Measurements from ENCODE around the gene FAF1.

The FAF1 gene

DNA sequence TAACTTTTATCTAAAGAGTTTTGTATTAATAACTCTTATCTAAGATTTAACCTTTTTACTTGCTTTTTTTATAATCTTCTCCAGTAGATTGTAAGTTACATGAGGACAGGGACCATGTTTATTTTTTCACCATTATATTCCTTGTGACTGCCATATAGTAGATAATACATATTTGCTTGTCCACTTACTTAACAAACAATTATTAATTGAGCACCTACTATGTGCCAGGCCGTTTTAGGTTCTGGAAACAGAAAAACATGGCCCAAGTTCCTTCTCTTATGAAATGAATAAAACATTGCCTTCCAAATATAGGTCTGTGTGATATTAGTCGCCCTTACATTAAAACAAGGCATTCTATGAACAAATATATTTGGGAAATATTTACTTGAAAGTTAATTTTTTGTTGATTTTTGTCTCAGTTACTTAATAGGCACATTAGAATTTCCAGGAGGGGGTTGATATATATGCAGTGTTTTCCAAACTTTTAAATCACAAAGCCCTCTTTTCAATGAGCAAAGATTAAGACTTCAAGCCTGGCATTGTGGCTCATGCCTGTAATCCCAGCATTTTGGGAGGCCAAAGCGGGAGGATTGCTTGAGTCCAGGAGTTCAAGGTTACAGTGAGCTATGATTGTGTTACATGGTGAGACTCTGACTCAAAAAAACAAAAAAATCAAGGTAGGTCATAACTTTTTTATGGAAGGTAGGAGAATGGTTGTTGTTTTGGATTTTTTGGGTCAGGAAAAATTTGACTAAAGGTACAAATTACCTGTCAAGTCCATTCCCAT is 32.7 kb upstream of the FAF1 start:
- H3K4me3 ChIP-seq (ENCODE audit: low read depth, low read length), result no peak overlapping the region
- no peak overlapping the region for H3K27ac ChIP-seq (ENCODE audit: low read depth, low read length)
- H3K4me1 ChIP-seq (ENCODE audit: control insufficient read depth, insufficient read depth, low read length), result no peaks in the 10 kb centered on the region
- H3K27me3 ChIP-seq (ENCODE audit: control insufficient read depth, insufficient read depth, low read length), result no peaks in the 10 kb centered on the region
- no peaks in the 10 kb centered on the region for H3K36me3 ChIP-seq (ENCODE audit: control insufficient read depth, insufficient read depth, low read length)
- no peak overlapping the region for H3K9ac ChIP-seq (ENCODE audit: low read depth, low read length)
- no peaks in the 10 kb centered on the region for H3K9me3 ChIP-seq (ENCODE audit: control insufficient read depth, insufficient read depth, low read length)

DNA sequence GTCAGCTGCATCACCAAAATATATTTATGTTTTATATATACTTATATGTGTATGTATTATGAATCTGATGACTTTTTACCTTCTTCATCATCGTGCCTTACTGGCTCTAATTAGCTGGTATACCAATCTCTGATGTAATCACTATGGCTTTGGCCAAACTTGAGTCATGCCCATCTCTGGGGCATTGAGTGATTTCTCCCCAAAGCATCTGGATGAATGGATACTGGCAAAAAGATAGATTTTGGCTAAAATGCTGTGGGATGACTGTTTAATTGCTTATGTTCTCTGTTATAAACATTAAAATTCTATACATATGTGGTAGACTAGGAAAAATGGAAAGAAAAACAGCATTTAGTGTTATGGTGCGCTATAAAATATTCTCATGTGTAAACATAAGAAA is 29.6 kb upstream of the FAF1 start:
- H3K9me3 ChIP-seq (ENCODE audit: control insufficient read depth, insufficient read depth, low read length), result no peaks in the 10 kb centered on the region
- no peaks in the 10 kb centered on the region for H3K4me1 ChIP-seq (ENCODE audit: control insufficient read depth, insufficient read depth, low read length)
- peaks cover 5% of the 10 kb centered on the region for H3K27me3 ChIP-seq (ENCODE audit: control insufficient read depth, insufficient read depth, low read length)
- H3K4me3 ChIP-seq (ENCODE audit: low read depth, low read length), result no peak overlapping the region
- H3K36me3 ChIP-seq (ENCODE audit: control insufficient read depth, insufficient read depth, low read length), result no peaks in the 10 kb centered on the region
- no peak overlapping the region for H3K9ac ChIP-seq (ENCODE audit: low read depth, low read length)
- H3K27ac ChIP-seq (ENCODE audit: low read depth, low read length), result no peak overlapping the region

DNA sequence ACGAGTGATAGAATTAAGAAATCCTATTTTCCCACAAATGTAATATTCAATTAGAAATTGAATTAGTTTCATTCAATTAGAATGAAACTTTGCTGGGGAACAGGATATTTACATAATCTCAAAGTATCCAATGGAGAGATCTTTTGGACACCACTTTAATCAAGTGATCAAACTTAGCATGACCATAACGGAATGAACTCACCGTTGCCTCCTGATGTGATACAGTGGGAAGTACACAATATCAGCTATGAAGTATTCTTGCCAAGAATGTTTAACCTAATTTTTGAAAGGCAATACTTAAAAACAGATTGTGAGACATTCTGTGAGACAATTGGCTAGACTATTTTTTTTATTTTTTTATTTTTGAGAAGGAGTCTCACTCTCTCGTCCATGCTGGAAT is 26.6 kb upstream of the FAF1 start:
- H3K4me3 ChIP-seq (ENCODE audit: low read depth, low read length), result no peak overlapping the region
- no peaks in the 10 kb centered on the region for H3K36me3 ChIP-seq (ENCODE audit: control insufficient read depth, insufficient read depth, low read length)
- no peak overlapping the region for H3K9ac ChIP-seq (ENCODE audit: low read depth, low read length)
- H3K27ac ChIP-seq (ENCODE audit: low read depth, low read length), result no peak overlapping the region
- peaks cover 36% of the 10 kb centered on the region for H3K27me3 ChIP-seq (ENCODE audit: control insufficient read depth, insufficient read depth, low read length)
- no peaks in the 10 kb centered on the region for H3K4me1 ChIP-seq (ENCODE audit: control insufficient read depth, insufficient read depth, low read length)
- H3K9me3 ChIP-seq (ENCODE audit: control insufficient read depth, insufficient read depth, low read length), result no peaks in the 10 kb centered on the region

DNA sequence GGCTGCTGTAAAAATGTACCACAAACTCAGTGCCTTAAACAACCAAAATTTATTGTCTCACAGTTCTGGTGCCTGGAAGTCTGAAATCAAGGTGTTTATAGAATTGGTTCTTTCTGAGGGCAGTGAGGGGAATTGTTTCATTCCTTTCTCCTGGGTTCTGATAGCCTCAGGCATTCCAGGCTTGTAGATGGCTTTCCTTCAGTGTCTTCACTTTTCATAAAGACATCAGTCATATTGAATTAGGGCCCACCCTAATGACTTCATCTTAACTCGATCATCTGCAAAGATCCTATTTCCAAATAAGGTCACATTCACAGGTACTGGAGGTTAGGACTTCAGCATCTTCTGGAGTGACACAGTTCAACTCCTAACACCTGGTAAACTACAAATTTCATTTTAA is 25.0 kb upstream of the FAF1 start:
- Histone ChIP-seq H3K9ac (ENCODE audit: low read depth, low read length) (no peak overlapping the region), H3K9me3 (ENCODE audit: control insufficient read depth, insufficient read depth, low read length) (no peaks in the 10 kb centered on the region), H3K4me3 (ENCODE audit: low read depth, low read length) (no peak overlapping the region), H3K4me1 (ENCODE audit: control insufficient read depth, insufficient read depth, low read length) (no peaks in the 10 kb centered on the region), H3K36me3 (ENCODE audit: control insufficient read depth, insufficient read depth, low read length) (no peaks in the 10 kb centered on the region), H3K27ac (ENCODE audit: low read depth, low read length) (no peak overlapping the region), H3K27me3 (ENCODE audit: control insufficient read depth, insufficient read depth, low read length) (peaks cover 51% of the 10 kb centered on the region)

DNA sequence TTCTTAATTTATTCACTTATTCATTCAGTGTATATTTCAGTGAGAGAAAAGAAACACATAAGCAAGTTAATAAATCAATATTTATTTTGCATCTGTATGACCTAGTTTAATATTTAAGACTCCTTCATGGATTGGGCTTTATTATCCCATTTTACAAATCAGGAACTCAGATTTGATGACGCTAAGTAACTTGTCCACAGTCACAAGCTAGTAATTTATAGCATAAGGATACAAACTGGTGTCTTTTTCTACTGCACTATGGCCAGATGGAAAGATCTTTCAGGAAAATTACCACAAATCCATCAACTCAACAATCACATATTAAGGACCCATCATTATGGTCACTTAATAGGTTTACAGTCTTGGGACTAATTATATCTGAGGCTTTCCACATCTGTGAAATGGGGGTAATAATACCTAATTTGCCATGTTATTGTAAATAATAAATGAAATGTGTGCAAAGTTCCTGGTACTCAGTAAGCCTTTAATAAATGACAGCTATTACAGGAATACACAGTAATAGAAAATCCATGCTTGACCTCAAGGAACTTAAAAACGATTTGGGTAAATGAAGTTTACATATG is 23.2 kb upstream of the FAF1 start:
- no peak overlapping the region for H3K27ac ChIP-seq (ENCODE audit: low read depth, low read length)
- no peak overlapping the region for H3K9ac ChIP-seq (ENCODE audit: low read depth, low read length)
- H3K4me1 ChIP-seq (ENCODE audit: control insufficient read depth, insufficient read depth, low read length), result peaks cover 9% of the 10 kb centered on the region; the same call in 1 of the 2 replicates
- peaks cover 69% of the 10 kb centered on the region for H3K27me3 ChIP-seq (ENCODE audit: control insufficient read depth, insufficient read depth, low read length)
- H3K4me3 ChIP-seq (ENCODE audit: low read depth, low read length), result no peak overlapping the region
- H3K9me3 ChIP-seq (ENCODE audit: control insufficient read depth, insufficient read depth, low read length), result no peaks in the 10 kb centered on the region
- no peaks in the 10 kb centered on the region for H3K36me3 ChIP-seq (ENCODE audit: control insufficient read depth, insufficient read depth, low read length)

DNA sequence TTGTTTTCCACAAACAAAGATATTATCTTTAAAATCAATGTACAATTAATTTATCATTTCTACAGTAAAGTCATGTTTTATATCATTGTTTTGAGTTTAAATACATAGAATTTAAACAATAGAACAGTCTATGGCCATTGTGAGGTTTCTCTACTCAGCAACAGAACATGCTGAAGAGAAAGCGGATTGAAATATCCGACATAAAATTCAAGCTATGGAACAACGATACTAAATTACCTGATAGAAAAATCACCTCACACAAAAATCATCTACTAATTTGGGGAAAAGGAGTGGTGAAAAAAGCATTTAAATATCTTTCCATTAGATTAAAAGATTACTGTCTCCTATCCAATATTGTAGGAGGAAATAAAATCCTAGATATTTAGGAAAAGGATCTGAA is 22.5 kb upstream of the FAF1 start:
- H3K27me3 ChIP-seq (ENCODE audit: control insufficient read depth, insufficient read depth, low read length), result peaks cover 74% of the 10 kb centered on the region
- no peaks in the 10 kb centered on the region for H3K36me3 ChIP-seq (ENCODE audit: control insufficient read depth, insufficient read depth, low read length)
- no peak overlapping the region for H3K27ac ChIP-seq (ENCODE audit: low read depth, low read length)
- no peak overlapping the region for H3K4me3 ChIP-seq (ENCODE audit: low read depth, low read length)
- H3K4me1 ChIP-seq (ENCODE audit: control insufficient read depth, insufficient read depth, low read length), result peaks cover 10% of the 10 kb centered on the region; the same call in 1 of the 2 replicates
- H3K9me3 ChIP-seq (ENCODE audit: control insufficient read depth, insufficient read depth, low read length), result no peaks in the 10 kb centered on the region
- no peak overlapping the region for H3K9ac ChIP-seq (ENCODE audit: low read depth, low read length)

DNA sequence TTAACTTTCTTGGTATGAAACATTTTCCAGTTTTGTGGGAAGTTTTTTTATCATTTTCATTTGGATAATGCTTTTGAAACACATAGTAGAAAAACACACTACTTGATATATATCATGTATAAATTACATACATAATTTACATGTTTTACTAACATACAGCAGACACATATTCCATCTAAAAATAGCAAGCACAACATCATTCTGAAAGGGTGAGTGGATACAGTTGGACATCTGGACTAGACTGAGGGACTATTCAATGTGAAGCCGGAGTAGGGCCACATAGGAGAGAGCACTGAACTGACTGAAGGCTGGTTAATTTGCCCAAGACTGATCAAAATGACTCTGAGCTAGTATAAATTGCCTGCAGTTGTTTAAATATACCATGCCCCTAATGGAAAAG is 21.7 kb upstream of the FAF1 start:
- Histone ChIP-seq H3K4me3 (ENCODE audit: low read depth, low read length) (no peak overlapping the region), H3K9me3 (ENCODE audit: control insufficient read depth, insufficient read depth, low read length) (no peaks in the 10 kb centered on the region), H3K36me3 (ENCODE audit: control insufficient read depth, insufficient read depth, low read length) (no peaks in the 10 kb centered on the region), H3K4me1 (ENCODE audit: control insufficient read depth, insufficient read depth, low read length) (peaks cover 14% of the 10 kb centered on the region), H3K27me3 (ENCODE audit: control insufficient read depth, insufficient read depth, low read length) (peaks cover 83% of the 10 kb centered on the region), H3K9ac (ENCODE audit: low read depth, low read length) (no peak overlapping the region), H3K27ac (ENCODE audit: low read depth, low read length) (no peak overlapping the region)

DNA sequence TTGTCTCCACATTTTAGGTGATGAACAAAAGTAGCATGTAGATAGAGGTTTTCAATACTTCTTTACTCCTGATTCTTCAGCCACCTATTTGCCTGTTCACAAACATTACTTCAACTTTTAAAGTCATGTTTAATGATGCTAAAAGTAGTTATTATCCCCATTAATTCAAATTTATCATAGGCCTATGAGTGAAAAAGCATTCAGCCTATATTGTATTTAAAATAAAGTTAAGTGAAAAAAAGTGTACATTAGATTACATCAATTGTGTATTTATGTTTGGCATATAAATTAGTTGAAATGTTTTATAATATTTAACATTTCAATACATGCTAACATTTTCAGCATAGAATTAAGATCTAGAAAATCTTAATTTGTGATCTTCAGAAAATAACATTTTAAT is 20.4 kb upstream of the FAF1 start:
- Histone ChIP-seq H3K9me3 (ENCODE audit: control insufficient read depth, insufficient read depth, low read length) (no peaks in the 10 kb centered on the region), H3K4me1 (ENCODE audit: control insufficient read depth, insufficient read depth, low read length) (peaks cover 21% of the 10 kb centered on the region), H3K27ac (ENCODE audit: low read depth, low read length) (no peak overlapping the region), H3K36me3 (ENCODE audit: control insufficient read depth, insufficient read depth, low read length) (no peaks in the 10 kb centered on the region), H3K4me3 (ENCODE audit: low read depth, low read length) (no peak overlapping the region), H3K27me3 (ENCODE audit: control insufficient read depth, insufficient read depth, low read length) (peaks cover 95% of the 10 kb centered on the region), H3K9ac (ENCODE audit: low read depth, low read length) (no peak overlapping the region)

DNA sequence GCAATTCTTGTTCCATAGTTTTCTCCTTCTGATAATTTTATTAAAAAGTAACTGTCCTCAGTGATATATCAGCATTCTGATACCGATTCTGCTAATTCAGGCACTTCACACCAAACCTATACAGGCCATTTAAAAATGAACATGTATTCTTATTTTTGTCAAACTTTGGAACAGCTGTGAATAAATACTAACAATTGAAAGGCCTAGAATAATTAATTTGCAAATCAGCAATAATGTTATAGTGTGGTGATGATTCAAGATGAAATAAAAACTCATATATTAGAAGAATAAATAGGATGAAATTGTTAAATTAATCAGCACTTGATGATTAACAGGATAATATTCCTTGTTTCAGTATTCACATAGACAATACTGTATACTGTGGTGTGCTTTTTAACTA is 19.9 kb upstream of the FAF1 start:
- Histone ChIP-seq H3K27me3 (ENCODE audit: control insufficient read depth, insufficient read depth, low read length) (peaks cover 98% of the 10 kb centered on the region), H3K36me3 (ENCODE audit: control insufficient read depth, insufficient read depth, low read length) (no peaks in the 10 kb centered on the region), H3K4me1 (ENCODE audit: control insufficient read depth, insufficient read depth, low read length) (peaks cover 21% of the 10 kb centered on the region), H3K4me3 (ENCODE audit: low read depth, low read length) (no peak overlapping the region), H3K9ac (ENCODE audit: low read depth, low read length) (no peak overlapping the region), H3K27ac (ENCODE audit: low read depth, low read length) (no peak overlapping the region), H3K9me3 (ENCODE audit: control insufficient read depth, insufficient read depth, low read length) (no peaks in the 10 kb centered on the region)

DNA sequence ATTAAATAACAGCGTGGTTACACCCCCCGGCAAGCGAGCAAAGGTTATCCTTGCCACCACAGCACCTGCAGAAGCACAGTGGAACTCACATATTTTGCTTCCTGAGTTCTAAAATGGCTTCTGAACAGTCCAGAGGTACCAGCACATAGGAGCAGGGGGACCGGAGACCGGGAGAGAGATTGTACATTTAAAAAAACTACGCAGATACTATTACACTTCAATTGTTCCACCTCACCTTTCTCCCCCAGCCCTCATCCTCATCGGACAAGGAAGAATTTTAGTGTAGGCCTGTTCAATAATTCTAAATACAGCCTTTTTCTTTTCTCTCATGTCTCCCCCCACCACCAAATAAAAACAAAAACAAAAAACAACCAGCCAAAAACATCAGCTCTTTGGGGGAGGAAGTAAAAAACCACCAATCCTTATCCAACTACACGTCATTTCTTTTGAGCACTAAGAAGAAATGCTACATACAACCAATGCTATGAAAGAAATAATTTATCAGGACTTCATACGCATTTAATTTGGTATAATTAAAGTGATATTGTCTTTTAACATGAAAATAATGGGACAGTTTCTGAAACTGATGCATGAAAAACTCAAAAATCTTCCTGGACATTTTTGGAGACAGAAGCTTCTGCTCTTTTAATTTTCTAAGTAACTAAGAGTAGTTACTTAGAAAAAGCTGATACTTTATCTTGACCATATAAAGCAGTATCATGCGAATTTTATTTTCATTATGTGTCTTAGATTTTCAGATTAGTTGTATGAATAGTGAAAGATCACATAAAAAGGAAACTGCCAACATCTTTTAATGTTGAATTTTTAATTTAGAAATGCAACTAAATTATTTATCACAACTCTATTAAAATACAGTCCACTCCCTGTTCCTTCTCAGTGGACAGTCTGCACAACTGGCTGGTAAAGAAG is 19.1 kb upstream of the FAF1 start:
- H3K27me3 ChIP-seq (ENCODE audit: control insufficient read depth, insufficient read depth, low read length), result peaks cover 98% of the 10 kb centered on the region
- H3K4me1 ChIP-seq (ENCODE audit: control insufficient read depth, insufficient read depth, low read length), result peaks cover 21% of the 10 kb centered on the region
- peak overlapping the region; percentile 66 for H3K4me3 ChIP-seq (ENCODE audit: low read depth, low read length)
- no peak overlapping the region for H3K9ac ChIP-seq (ENCODE audit: low read depth, low read length)
- no peaks in the 10 kb centered on the region for H3K9me3 ChIP-seq (ENCODE audit: control insufficient read depth, insufficient read depth, low read length)
- H3K36me3 ChIP-seq (ENCODE audit: control insufficient read depth, insufficient read depth, low read length), result no peaks in the 10 kb centered on the region
- no peak overlapping the region for H3K27ac ChIP-seq (ENCODE audit: low read depth, low read length)
